Measurements from ENCODE around the gene ITIH4.

GRCh38 chr3:52787672-52788625, 42.5 kb downstream of the ITIH4 start:
- TF ChIP-seq SRSF9 (IDR thresholded peaks at IDR 0.05; ENCODE audit: borderline replicate concordance, low read depth, low read length) (no peak), RFX5 (IDR thresholded peaks at IDR 0.05; ENCODE audit: low read depth, low read length) (no peak), FOXJ2 (tag; IDR thresholded peaks at IDR 0.05) (no peak), MAX (CRISPR knock-in tag; IDR thresholded peaks at IDR 0.05) (no peak), STAT5B (CRISPR knock-in tag; IDR thresholded peaks at IDR 0.05) (no peak), PTTG1 (tag; IDR thresholded peaks at IDR 0.05; ENCODE audit: low read depth) (no peak), ATF2 (CRISPR knock-in tag; IDR thresholded peaks at IDR 0.05) (no peak), MYBL2 (IDR thresholded peaks at IDR 0.05; ENCODE audit: low read depth) (no peak), MYBL2 (CRISPR knock-in tag; IDR thresholded peaks at IDR 0.05; ENCODE audit: borderline replicate concordance) (no peak)

All from K562 (cell line).